Measurements from ENCODE around the gene CORO7.

CORO7 gene

GRCh38 chr16:4376126-4376892 is 40.1 kb downstream of the CORO7 start:
- Histone ChIP-seq H3K27ac (peak overlapping the region in 19 of 21 experiments; percentile 20 to 89 (median 79)), H3K4me3 (peak overlapping the region in 1 of 7 experiments; percentile 5)

GRCh38 chr16:4375717-4376116 is 40.7 kb downstream of the CORO7 start:
- Histone ChIP-seq H3K27ac (peak overlapping the region in 19 of 21 experiments; percentile 20 to 89 (median 79)), H3K4me3 (peak overlapping the region in 2 of 7 experiments; percentile 5 to 67)

GRCh38 chr16:4373909-4374742 is 42.3 kb downstream of the CORO7 start:
- peak overlapping the region; percentile 37 to 67 (median 58) for H3K4me3 ChIP-seq
- H3K27ac ChIP-seq: peak overlapping the region; percentile 28 to 89 (median 78)

- H3K27ac ChIP-seq: peak overlapping the region; percentile 28 to 89 (median 78)
- H3K4me3 ChIP-seq: peak overlapping the region; percentile 37 to 67 (median 58)
Observed at GRCh38 chr16:4373356-4373908, 43.0 kb downstream of the CORO7 start.

- H3K27ac ChIP-seq: peak overlapping the region in 19 of 21 experiments; percentile 43 to 89 (median 78)
- peak overlapping the region; percentile 37 to 67 (median 58) for H3K4me3 ChIP-seq
Observed at GRCh38 chr16:4372578-4373355, 43.6 kb downstream of the CORO7 start.

GRCh38 chr16:4372001-4372577 is 44.3 kb downstream of the CORO7 start:
- Histone ChIP-seq H3K4me3 (peak overlapping the region; percentile 37 to 67 (median 58)), H3K27ac (peak overlapping the region in 20 of 21 experiments; percentile 50 to 89 (median 78))

GRCh38 chr16:4371357-4372000 is 44.9 kb downstream of the CORO7 start, which contains the start of gene VASN:
Gene VASN (plus strand): TSS chr16:4371848. CDS start chr16:4380878, 9,030 bp downstream.
- peak within 1 kb of the TSS in 20 of 21 experiments; percentile 50 to 89 (median 78) for H3K27ac ChIP-seq
- H3K4me3 ChIP-seq: peak within 1 kb of the TSS; percentile 37 to 67 (median 58)

GRCh38 chr16:4370570-4371356 is 45.6 kb downstream of the CORO7 start:
- H3K4me3 ChIP-seq: peak overlapping the region in 3 of 7 experiments; percentile 37 to 60 (median 58)
- peak overlapping the region in 19 of 21 experiments; percentile 12 to 89 (median 78) for H3K27ac ChIP-seq

GRCh38 chr16:4370151-4370550 is 46.2 kb downstream of the CORO7 start:
- Histone ChIP-seq H3K27ac (peak overlapping the region in 19 of 21 experiments; percentile 0 to 89 (median 74)), H3K4me3 (no peak overlapping the region)

- Histone ChIP-seq H3K27ac (peak overlapping the region in 11 of 21 experiments; percentile 4 to 88 (median 76)), H3K4me3 (no peak overlapping the region)
Observed at GRCh38 chr16:4369007-4369733, 47.2 kb downstream of the CORO7 start.

- Histone ChIP-seq H3K4me3 (no peak overlapping the region), H3K27ac (no peak overlapping the region)
Observed at GRCh38 chr16:4367393-4367856, 49.0 kb downstream of the CORO7 start.

GRCh38 chr16:4366016-4366415 is 50.4 kb downstream of the CORO7 start:
- Histone ChIP-seq H3K4me3 (no peak overlapping the region), H3K27ac (no peak overlapping the region)

- no peak overlapping the region for H3K27ac ChIP-seq
- no peak overlapping the region for H3K4me3 ChIP-seq
Observed at GRCh38 chr16:4365615-4366014, 50.8 kb downstream of the CORO7 start.

- Histone ChIP-seq H3K27ac (no peak overlapping the region), H3K4me3 (no peak overlapping the region)
Observed at GRCh38 chr16:4365014-4365406, 51.4 kb downstream of the CORO7 start.

GRCh38 chr16:4364196-4365013 is 52.0 kb downstream of the CORO7 start:
- no peak overlapping the region for H3K27ac ChIP-seq
- no peak overlapping the region for H3K4me3 ChIP-seq

Measured in skin epidermis (tissue), 12 donors.